GM19328 (cell line): Measurements from ENCODE around the gene MT1X.
"Not testable (repeated sequence)": the region's sequence is repeated elsewhere in the genome, so short reads cannot be mapped to it uniquely, and the experiment has no call there.

Experiments
- ATAC-seq: cut with Tn5 transposase; IDR thresholded peaks from one replicate; pipeline ENCODE4 v1.9.1; 2021; ENCODE audit warnings: mild to moderate bottlenecking, moderate library complexity; ENCODE audit not compliant: unreplicated experiment

The MT1X gene

DNA sequence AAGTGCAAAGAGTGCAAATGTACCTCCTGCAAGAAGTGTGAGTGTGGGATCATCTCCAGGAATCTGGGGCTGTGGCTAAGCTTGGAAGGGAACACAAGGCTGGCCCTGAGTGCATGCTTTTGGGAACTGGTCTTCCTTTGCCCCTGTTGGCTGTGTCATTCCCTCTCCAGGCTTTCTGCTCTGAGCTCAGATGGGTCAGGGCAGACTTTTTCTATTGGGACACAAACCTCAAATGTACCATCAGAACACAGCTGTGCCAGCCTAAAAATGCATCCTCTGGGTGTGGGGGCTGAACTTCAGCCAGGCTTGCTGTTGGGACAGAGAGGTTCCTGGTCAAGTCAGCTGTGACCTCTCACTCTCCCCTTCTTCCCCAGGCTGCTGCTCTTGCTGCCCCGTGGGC is 29.7 kb upstream of the MT1X start:
- no peak for ATAC-seq

DNA sequence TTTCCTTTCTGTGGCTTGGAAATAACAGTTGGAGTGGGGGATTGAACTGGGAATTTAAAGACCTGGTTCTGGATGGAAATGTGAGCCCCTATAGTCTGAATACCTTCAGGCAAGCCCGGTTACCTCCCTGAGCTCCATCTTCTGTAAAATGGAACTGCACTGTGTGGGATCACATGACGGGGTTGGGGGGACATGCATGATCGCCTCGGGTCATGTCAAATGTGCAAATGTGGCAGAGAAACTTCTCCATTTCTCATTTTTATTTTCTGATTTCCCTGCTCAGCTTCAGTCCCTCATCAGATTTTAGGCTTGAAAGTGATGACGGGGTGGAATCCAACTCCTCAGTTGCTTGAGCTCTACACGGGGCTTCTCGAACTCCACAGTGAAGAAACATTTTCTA is 29.1 kb upstream of the MT1X start:
- ATAC-seq, result no peak

DNA sequence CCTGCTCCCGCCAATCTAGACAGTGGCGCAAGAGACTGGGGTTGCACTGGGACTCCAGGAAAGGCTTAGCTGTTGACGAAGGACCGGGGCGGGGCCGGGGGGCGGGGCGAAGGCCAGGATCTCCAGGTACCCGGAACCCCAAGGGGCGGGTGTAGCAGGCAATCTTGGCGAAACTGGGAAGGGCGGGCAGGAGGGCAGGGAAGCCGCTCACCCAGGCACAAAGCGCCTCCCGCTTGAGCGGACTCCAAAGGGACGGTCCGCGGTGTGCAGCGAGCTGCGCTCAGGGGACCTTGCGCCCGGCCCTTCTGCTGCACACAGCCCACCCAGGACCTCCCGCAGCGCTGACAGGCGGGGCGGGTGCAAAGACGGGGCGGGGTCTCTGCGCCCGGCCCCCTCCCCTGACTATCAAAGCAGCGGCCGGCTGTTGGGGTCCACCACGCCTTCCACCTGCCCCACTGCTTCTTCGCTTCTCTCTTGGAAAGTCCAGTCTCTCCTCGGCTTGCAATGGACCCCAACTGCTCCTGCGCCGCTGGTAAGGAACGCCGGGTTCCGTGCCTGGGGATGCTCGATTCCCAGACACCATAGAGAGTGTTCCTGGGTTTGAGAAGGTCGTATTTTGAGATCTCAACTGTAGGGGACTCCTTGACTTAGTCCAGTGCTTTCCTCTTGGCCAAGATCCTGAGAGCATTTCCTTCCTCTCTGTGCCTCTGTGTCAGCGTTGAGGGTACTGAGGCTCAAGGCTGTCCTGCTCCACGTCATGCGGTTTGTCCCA is 24.5 kb upstream of the MT1X start, which contains the start of gene MT1F:
Gene MT1F (plus strand): TSS at position 405 of the 772 bp plus-strand sequence. CDS start 100 bp downstream, at position 505.
- ATAC-seq, result no peak

DNA sequence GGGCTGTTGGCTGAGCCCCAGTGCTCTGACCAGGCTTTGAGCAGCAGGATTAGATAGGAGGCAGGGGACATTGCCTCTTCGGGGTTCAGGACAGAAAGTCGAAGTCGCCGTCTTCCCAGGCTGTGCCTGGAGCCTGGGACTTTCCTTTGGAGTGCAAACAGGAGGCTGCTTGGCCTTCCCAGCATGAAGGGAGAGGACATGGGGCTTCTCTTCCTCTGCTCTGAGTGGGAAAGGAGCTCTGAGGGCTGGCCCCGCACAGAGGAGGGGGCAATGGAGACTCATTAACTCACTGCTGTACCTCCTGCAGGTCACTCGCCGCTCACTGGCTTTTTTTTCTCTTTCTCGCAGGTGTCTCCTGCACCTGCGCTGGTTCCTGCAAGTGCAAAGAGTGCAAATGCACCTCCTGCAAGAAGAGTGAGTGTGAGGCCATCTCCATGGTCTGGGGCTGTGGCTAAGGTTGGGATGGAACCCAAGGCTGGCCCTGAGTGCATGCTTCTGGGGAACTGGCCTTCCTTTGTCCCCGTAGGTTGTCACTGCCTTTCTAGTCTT is 23.9 kb upstream of the MT1X start:
- ATAC-seq, result no peak

DNA sequence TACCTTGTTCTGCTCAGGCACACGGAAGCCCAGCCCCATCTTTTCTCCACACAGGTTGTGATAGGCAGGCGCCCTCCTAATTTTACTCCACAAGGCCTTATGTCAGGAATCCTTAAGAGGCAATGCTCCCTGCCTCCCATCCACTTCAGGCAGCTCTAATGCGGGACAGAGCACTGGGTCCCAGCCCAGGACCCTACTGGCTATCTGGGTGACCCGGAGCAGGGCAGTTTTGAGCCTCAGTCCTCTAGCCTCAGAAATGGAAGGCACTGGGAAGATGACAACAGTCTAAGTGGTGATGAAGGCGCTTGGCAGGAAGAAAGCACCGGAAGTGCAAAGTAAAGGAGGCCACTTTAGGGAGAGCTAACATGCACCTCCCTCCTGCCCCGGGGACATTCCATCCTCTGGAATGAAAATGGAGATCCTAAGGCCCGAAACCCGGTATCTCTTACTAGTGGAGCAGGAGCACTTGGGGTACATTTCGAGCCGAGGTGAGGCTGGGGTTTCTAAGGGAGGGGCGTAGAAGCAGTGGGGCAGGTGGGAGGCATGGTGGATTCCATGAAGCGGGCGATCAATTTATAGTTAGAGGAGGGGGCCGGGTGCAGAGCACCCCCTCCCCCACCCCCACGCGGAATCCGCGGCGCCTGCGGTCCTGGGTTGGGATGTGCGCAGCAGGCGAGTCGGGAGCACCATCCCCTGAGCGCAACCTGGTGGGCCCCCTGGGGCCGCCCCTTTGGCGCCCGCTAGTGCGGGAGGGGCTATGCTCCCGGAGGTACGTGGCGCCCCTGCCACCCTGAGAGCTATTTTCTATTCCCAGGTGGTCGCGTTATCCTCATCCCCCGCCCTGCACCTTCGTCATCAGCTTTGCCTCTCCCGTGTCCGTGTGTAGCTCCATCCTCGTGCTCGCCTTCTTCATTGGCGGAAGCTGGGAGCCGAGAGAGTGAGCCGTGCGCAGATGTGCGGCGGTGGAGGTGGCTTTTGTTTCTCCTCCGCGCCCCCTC is 19.6 kb upstream of the MT1X start:
- ATAC-seq, result no peak

DNA sequence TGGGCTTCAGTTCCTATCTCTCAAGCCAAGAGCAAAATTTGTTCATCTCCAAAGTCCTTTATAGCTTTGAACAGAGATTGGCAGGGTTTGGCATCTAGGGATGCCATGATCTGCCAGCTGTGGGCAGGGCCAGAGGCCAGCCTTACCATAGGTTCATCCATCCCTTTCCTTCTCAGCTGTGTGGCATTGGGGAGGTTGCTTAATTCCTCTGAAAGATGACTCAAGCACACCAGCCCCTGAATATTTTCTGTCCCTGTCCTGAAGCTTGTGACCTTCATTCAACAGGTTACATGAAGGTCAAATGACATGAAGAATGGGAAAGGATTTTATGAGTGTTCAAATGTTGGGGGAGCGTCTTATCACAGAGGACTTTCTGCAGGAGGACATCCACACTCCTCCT is 17.8 kb upstream of the MT1X start:
- no peak for ATAC-seq

DNA sequence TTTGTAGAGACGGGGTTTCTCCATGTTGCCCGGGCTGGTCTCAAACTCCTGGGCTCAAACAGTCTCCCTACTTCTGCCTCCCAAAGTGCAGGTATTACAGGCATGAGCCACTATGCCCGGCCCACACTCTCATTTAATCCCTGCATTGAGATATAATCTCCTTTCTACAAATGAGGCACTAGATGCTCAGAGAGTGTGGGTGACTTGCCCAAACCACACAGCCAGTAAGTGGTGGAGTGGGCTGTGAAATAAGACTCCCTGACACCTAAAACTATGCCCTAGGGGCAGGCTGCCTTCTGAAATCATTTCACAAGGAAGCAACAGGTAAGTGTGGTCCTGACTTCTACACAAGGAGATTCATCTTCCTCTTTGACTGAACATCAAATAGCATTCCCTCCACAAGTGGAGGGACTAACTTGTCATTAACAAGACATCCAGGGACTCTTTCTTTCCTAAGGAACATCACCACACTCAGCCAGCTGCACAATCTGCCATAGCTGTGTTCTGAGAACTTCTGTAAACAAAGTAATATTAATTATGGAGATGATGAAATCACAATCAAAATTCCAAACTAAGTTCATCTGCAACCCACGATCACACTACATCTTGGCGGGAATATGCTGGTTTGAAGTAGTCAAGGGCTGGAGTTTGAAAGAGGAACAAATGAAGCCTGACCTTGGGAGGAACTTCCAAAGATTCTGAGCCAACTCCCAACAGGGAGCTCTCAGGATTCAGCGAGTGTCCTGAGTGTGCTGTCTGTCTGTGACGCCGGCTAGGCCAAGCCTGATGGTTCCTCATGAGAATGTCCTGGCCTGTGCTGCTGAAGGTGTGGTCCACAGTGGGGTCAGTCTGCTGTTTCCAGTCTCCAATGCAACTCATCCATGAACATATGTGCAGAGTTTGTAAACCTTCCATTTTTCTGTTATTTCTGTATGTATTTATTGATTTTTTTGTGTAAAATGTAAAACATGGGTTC is 16.7 kb upstream of the MT1X start:
- not testable (repeated sequence) for ATAC-seq

DNA sequence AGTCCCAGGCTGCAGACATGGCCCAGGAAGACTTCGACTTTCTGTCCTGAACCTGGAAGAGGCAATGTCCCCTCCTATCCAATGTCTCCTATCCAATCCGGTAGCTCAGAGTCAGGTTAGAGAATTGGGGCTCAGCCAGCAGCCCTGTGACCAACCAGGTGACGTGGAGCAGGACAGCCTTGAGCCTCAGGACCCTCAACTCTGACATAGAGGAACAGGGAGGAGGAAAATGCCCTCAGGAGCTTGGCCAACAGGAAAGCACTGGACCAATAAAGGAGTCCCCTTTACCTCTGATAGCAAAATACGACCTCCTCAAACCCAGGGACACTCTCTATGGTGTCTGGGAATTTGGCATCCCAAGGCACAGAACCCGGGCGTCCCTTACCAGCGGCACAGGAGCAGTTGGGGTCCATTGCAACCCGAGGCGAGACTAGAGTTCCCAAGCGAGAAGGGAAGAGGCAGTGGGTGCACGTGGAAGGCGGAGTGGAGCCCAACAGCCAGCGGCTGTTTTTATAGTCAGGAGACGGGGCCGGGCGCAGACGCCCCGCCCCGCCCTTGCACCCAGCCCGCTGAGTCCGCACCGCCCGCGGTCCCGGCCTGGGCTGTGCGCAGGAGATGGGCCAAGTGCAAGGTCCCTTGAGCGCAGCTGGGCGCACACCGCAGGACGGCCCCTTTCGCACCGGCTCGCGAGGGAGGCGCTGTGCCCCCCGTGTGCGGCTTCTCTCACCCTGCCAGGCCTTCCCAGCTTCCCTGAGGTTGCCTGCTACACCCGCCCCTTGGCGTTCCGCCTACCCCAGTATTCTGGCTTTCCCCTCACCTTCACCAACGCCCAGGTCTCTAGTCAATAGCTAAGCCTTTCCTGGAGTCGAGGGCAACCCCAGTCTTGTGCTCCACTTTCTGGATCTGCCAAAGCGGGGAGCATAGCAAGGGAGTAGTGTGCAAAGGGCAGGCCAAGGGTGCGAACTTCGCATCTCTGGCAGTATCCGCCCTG is 14.4 kb upstream of the MT1X start, which contains the start of gene MT1G:
Gene MT1G (minus strand): TSS at position 485 of the 991 bp plus-strand sequence. CDS start 72 bp downstream, at position 413.
- no peak for ATAC-seq

DNA sequence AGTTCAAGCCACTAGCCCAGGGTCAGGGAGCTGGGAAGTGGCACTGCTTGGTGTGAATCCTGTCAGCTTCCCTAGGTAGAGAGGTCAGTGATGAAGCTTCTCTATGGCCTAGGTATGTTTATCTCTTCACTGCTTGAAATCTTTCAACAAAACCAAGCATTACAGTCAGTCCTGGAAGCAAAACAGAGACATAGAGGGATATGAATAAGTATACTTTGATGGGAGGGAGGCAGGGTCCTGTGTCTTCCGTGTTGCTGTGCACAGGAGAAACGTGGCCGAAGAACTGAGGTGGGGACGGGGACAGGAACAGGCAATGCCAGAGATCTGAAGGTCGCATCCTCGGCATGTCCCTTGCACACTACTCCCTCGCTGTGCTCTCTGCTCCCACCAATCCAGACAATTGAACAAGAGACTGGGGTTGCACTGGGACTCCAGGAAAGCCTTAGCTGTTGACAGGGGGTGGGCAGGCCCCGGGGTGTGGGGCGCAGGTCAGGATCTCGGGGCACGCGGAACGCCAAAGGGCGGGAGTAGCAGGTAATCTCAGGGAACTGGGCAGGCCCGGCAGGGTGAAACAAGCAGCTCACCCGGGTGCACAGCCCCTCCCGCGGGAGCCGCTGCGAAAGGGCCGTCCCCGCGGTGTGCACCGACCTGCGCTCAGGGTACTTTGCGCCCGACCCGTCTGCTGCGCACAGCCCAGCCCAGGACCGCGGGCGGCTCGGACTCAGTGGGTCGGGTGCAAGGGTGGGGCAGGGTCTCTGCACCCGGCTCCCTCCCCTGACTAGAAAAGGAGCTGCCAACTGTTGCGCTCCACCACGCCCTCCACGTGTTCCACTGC is 13.0 kb upstream of the MT1X start, which contains the start of gene MT1H:
Gene MT1H (plus strand): TSS at position 810 of the 835 bp plus-strand sequence. CDS start 71 bp downstream, outside the sequence.
- no peak for ATAC-seq

DNA sequence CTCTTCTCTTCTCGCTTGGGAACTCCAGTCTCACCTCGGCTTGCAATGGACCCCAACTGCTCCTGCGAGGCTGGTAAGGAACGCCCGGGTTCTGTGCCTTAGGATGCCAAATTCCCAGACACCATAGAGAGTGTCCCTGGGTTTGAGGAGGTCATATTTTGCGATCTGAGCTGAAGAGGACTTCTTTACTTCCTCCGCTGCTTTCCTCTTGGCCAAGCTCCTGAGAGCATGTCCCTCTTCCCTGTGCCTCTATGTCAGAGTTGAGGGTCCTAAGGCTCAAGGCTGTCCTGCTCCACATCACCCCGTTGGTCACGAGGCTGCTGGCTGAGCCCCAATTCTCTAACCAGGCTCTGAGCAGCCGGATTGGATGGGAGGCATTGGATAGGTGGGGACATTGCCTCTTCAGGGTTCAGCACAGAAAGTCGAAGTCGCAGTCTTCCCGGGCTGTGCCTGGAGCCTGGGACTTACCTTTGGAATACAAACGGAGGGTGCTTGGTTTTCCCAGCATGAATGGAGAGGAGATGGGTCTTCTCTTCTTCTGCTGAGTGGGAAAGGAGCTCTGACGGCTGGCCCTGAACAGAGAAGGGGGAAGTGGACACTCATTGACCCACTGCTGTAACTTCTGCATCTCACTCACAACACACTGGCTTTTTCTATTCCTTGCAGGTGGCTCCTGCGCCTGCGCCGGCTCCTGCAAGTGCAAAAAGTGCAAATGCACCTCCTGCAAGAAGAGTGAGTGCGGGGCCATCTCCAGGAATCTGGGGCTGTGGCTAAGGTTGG is 12.2 kb upstream of the MT1X start:
- ATAC-seq, result no peak

DNA sequence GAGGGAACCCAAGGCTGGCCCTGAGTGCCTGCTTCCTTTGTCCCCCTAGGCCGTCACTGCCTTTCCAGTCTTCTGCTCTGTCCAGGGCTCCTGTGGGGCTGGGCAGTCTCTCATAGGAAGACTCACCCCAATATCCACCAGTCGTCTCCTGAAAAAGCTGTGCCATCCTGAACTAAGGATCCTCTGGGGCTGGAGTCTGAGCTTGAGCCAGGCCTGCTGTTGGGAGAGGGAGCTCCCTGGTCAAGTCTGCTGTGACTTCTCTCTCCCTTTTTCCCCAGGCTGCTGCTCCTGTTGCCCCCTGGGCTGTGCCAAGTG is 11.7 kb upstream of the MT1X start:
- no peak for ATAC-seq

DNA sequence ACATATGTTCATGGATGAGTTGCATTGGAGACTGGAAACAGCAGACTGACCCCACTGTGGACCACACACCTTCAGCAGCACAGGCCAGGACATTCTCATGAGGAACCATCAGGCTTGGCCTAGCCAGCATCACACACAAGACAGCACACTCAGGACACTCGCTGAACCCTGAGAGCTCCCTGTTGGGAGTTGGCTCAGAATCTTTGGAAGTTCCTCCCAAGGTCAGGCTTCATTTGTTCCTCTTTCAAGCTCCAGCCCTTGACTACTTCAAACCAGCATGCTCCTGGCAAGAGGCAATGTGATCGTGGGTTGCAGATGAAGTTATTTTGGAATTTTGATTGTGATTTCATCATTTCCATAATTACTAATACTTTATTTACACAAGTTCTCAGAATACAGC is 10.6 kb upstream of the MT1X start:
- not testable (repeated sequence) for ATAC-seq

DNA sequence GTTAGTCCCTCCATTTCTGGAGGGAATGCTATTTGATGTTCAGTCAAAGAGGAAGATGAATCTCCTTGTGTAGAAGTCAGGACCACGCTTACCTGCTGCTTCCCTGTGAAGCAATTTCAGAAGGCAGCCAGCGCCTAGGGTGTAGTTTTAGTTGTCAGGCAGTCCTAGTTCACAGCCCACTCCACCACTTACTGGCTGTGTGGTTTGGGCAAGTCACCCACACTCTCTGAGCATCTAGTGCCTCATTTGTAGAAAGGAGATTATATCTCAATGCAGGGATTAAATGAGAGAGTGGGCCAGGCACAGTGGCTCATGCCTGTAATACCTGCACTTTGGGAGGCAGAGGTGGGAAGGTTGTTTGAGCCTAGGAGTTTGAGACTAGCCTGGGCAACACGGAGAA is 10.1 kb upstream of the MT1X start:
- ATAC-seq, result not testable (repeated sequence)

DNA sequence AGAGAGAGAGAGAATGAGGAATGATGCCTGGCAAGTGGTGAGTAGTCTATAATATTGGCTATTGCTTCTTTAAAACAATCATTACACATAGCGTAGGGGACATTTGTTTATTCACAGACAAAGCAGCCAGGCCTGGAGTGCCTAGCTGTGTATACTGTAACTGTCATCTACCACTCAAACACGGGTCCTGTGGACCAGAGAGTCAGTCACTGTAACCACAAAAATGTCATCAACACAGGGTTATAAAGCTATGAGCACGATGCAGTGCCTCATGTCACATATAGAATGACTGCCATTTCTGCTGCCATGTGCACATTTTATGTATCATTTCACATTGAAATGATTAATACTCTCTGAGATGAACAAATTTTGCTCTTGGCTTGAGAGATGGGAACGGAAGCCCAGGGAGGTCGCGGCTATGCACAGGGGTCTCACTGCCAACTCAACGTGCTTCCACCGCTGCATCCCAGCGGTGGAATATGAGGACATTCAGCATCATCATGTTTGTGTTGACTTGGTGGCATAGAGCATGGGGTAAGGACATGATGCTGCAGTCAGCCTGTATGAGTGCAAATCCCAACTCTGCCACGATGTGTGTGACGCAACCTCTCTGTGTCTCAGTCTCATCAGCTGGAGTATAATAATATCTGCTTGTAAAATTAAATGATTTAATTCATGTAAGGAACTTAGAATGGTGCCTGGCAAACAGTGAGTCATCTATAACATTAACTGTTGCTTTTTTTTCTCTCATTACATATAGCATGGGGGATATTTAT is 9.3 kb upstream of the MT1X start:
- no peak for ATAC-seq

DNA sequence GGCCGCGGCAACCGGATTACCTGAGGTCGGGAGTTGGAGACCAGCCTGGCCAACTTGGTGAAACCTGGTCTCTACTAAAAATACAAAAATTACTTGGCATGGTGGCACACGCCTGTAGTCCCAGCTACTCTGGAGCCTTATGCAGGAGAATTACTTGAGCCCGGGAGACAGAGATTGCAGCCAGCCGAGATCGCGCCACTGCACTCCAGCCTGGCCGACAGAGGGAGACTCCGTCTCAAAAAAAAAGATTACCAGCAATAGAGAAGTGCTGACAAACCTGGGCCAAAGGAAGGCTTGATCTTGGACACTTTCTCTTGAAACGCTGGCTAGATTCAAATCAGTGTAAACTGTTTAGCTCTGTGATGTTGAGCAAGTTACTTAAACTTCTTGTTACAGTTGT is 8.3 kb upstream of the MT1X start:
- ATAC-seq, result no peak

DNA sequence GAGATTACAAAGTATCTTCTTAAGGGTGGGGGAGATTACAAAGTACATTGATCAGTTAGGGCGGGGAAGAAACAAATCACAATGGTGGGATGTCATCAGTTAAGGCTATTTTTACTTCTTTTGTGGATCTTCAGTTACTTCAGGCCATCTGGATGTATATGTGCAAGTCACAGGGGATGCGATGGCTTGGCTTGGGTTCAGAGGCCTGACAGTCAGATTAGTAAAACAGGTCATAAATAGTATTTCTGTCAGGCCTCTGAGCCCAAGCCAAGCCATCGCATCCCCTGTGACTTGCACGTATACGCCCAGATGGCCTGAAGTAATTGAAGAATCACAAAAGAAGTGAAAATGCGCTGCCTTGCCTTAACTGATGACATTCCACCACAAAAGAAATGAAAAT is 7.7 kb upstream of the MT1X start:
- ATAC-seq, result not testable (repeated sequence)
